HCT116 (cell line): ENCODE results near the gene LRCH4. TPM values are rescaled to one million over a fixed set of nuclear protein-coding genes. Genes with fewer than 3 reads are reported as not detected.
A peak's percentile ranks its signal among the peaks of the same experiment; 100 is the strongest.

Source experiments
- ATAC-seq: fragments of 200-7000 bp; cut with Tn5 transposase; 2 replicates; pipeline ENCODE4 v1.9.1; 2020; ENCODE audit warnings: mild to moderate bottlenecking, moderate library complexity
- BruUV-seq: library from RNA; stranded (reverse); fragments of 400-500 nt; replicated peaks from 2 replicates; lab custom pipeline; 2021; lab: Mats Ljungman, UMichigan
- CTCF ChIA-PET: fragments of 300-600 bp; sonication (Branson Sonifier 250); formaldehyde crosslinking; loops from one replicate; lab custom pipeline; 2021; ENCODE audit warnings: antibody characterized with exemption; lab: Charles Lee
- POLR2A ChIA-PET: fragments of 300-600, 350-600 bp; sonication (Branson Sonifier 250); formaldehyde crosslinking; loops from one replicate; lab custom pipeline; 2021; ENCODE audit warnings: antibody characterized with exemption; lab: Charles Lee
- RAD21 ChIA-PET, 2 experiments: fragments of 300-600 bp; sonication (Branson Sonifier 250); formaldehyde crosslinking; loops; one replicate each; lab custom pipeline; 2023; ENCODE audit warnings: low total read pairs in 2 of 2; ENCODE audit not compliant: uncharacterized antibody in 2 of 2, unreplicated experiment in 2 of 2, low non-redundant PET in 1 of 2; lab: Charles Lee
- DNase-seq: peaks from one replicate; pipeline ENCODE4 v3.0.0-alpha.2; 2010; ENCODE audit warnings: low read depth, low spot score
- H2AFZ ChIP-seq: fragments of 200-600 bp; shearing (Covaris generic), sonication (generic); 2 replicates; pipeline ENCODE4 v1.6.1; 2017; ENCODE audit warnings: low read depth, mixed run types, mixed read lengths, antibody characterized with exemption, low read length; ENCODE audit not compliant: poor library complexity, severe bottlenecking
- H3K27ac ChIP-seq: 2 replicates; pipeline ENCODE4 v1.5.1; 2012; ENCODE audit warnings: low read depth, low read length
- H3K27me3 ChIP-seq: fragments of 200-600 bp; sonication (generic); 2 replicates; pipeline ENCODE4 v1.6.1; 2016; ENCODE audit warnings: mixed run types, low read length, mixed read lengths; ENCODE audit not compliant: insufficient read depth
- H3K36me3 ChIP-seq, 2 experiments: fragments of 200-500 bp in 1 of 2; fragments of 200-600 bp in 1 of 2; sonication (Bioruptor generic) in 1 of 2; sonication (generic) in 1 of 2; 2 replicates each; pipeline versions ENCODE4 v1.5.1 to v1.6.1; 2014 to 2016; ENCODE audit warnings: low read length in 2 of 2, inconsistent platforms in 1 of 2, mixed read lengths in 1 of 2, mixed run types in 1 of 2; ENCODE audit not compliant: insufficient read depth in 2 of 2, control insufficient read depth in 1 of 2
- H3K4me1 ChIP-seq, 2 experiments: fragments of 200-600 bp in 1 of 2; sonication (generic) in 1 of 2; 2 replicates each; pipeline versions ENCODE4 v1.5.1 to v1.6.1; 2012 to 2017; ENCODE audit warnings: low read length in 2 of 2, inconsistent platforms in 1 of 2, mild to moderate bottlenecking in 1 of 2, mixed read lengths in 1 of 2, mixed run types in 1 of 2, moderate library complexity in 1 of 2; ENCODE audit not compliant: insufficient read depth in 2 of 2, control insufficient read depth in 1 of 2
- H3K4me2 ChIP-seq: fragments of 200-600 bp; sonication (generic); 2 replicates; pipeline ENCODE4 v1.6.1; 2017; ENCODE audit warnings: mixed run types, low read length, mixed read lengths
- H3K4me3 ChIP-seq, 2 experiments: fragments of 200-600 bp in 1 of 2; sonication (generic) in 1 of 2; replicated peaks in 1 of 2; 2 replicates each; pipeline ENCODE4 v1.5.1; 2011 to 2016; ENCODE audit warnings: low read length in 2 of 2, control low read depth in 1 of 2, low read depth in 1 of 2, mild to moderate bottlenecking in 1 of 2, mixed read lengths in 1 of 2, mixed run types in 1 of 2
- H3K79me2 ChIP-seq: fragments of 200-600 bp; sonication (generic); 2 replicates; pipeline ENCODE4 v1.6.1; 2017; ENCODE audit warnings: mild to moderate bottlenecking, mixed run types, low read length, moderate library complexity, mixed read lengths; ENCODE audit not compliant: insufficient read depth
- H3K9ac ChIP-seq: fragments of 200-600 bp; sonication (generic); 2 replicates; pipeline ENCODE4 v1.6.1; 2016; ENCODE audit warnings: low read length, mixed read lengths
- H3K9me2 ChIP-seq: fragments of 200-600 bp; sonication (generic), shearing (Covaris generic); 2 replicates; pipeline ENCODE4 v1.6.1; 2017; ENCODE audit warnings: mixed run types, mild to moderate bottlenecking, moderate library complexity; ENCODE audit not compliant: insufficient read depth
- H3K9me3 ChIP-seq, 2 experiments: fragments of 200-500 bp in 1 of 2; fragments of 200-600 bp in 1 of 2; sonication (Bioruptor generic) in 1 of 2; sonication (generic) in 1 of 2; 2 replicates each; pipeline ENCODE4 v1.6.1; 2014 to 2017; ENCODE audit warnings: low read length in 2 of 2, mixed read lengths in 2 of 2, inconsistent platforms in 1 of 2, low read depth in 1 of 2, mild to moderate bottlenecking in 1 of 2, mixed run types in 1 of 2, moderate library complexity in 1 of 2; ENCODE audit not compliant: control insufficient read depth in 1 of 2, insufficient read depth in 1 of 2
- H4K20me1 ChIP-seq: fragments of 200-600 bp; sonication (generic), shearing (Covaris generic); 2 replicates; pipeline ENCODE4 v1.6.1; 2017; ENCODE audit warnings: mixed run types, mild to moderate bottlenecking, moderate library complexity; ENCODE audit not compliant: insufficient read depth
- CBX3 ChIP-seq: IDR thresholded peaks from 2 replicates; pipeline ENCODE4 v1.6.1; 2012; ENCODE audit warnings: low read depth
- CEBPB ChIP-seq: IDR thresholded peaks from 2 replicates; pipeline ENCODE4 v1.6.1; 2012; ENCODE audit warnings: low read depth
- CTCF ChIP-seq, 3 experiments: fragments of 200-600 bp in 1 of 3; sonication (generic) in 1 of 3; IDR thresholded peaks in 2 of 3; conservative IDR thresholded peaks in 1 of 3; 2 replicates each; pipeline ENCODE4 v1.5.1; 2012 to 2017; ENCODE audit warnings: low read depth in 2 of 3, low read length in 2 of 3, antibody characterized with exemption in 1 of 3, borderline replicate concordance in 1 of 3, control low read depth in 1 of 3, mild to moderate bottlenecking in 1 of 3, mixed read lengths in 1 of 3, mixed run types in 1 of 3, moderate library complexity in 1 of 3; ENCODE audit not compliant: insufficient read depth in 1 of 3
- EGR1 ChIP-seq: IDR thresholded peaks from 2 replicates; pipeline ENCODE4 v1.6.1; 2012; ENCODE audit warnings: low read depth
- EZH2 ChIP-seq: fragments of 200-600 bp; sonication (generic); IDR thresholded peaks from 2 replicates; pipeline ENCODE4 v1.6.1; 2017; ENCODE audit warnings: antibody characterized with exemption, mixed run types
- EZH2phosphoT487 ChIP-seq: fragments of 200-600 bp; IDR thresholded peaks from 2 replicates; pipeline ENCODE4 v1.6.1; 2018; ENCODE audit warnings: antibody characterized with exemption, borderline replicate concordance
- JUND ChIP-seq: IDR thresholded peaks from 2 replicates; pipeline ENCODE4 v1.6.1; 2012
- MAX ChIP-seq: IDR thresholded peaks from 2 replicates; pipeline ENCODE4 v1.6.1; 2012
- POLR2AphosphoS5 ChIP-seq: IDR thresholded peaks from 2 replicates; pipeline ENCODE4 v1.6.1; 2011; ENCODE audit warnings: mild to moderate bottlenecking, low read depth, low read length, moderate library complexity
- RAD21 ChIP-seq: IDR thresholded peaks from 2 replicates; pipeline ENCODE4 v1.6.1; 2012; ENCODE audit warnings: low read depth, mild to moderate bottlenecking
- SIN3A ChIP-seq: IDR thresholded peaks from 2 replicates; pipeline ENCODE4 v1.6.1; 2012; ENCODE audit warnings: low read depth
- SP1 ChIP-seq: IDR thresholded peaks from 2 replicates; pipeline ENCODE4 v1.6.1; 2012; ENCODE audit warnings: low read depth
- SRF ChIP-seq: IDR thresholded peaks from 2 replicates; pipeline ENCODE4 v1.6.1; 2012; ENCODE audit warnings: low read depth
- TCF7L2 ChIP-seq: IDR thresholded peaks from 2 replicates; pipeline ENCODE4 v1.7.0; 2011; ENCODE audit warnings: borderline replicate concordance, inconsistent platforms; ENCODE audit not compliant: insufficient read depth, insufficient read length; ENCODE audit errors: extremely low read depth
- ZBTB33 ChIP-seq: IDR thresholded peaks from 2 replicates; pipeline ENCODE4 v1.6.1; 2011; ENCODE audit warnings: mild to moderate bottlenecking, low read length, moderate library complexity; ENCODE audit not compliant: insufficient replicate concordance; ENCODE audit errors: extremely low read depth
- intact Hi-C: fragments of 100-400 bp; cut with micrococcal nuclease; formaldehyde crosslinking; loops from 2 replicates; pipeline ENCODE4 v1.10.0; 2022
- total RNA-seq: library from RNA; stranded (reverse); gene quantifications from one replicate; pipeline ENCODE4 v1.2.1, GENCODE V29; 2021; ENCODE audit not compliant: unreplicated experiment

Gene LRCH4
- total RNA-seq, 1 experiment from 2014 or later = 47.9 TPM

- ChIA-PET CTCF (no interaction called here), RAD21 (no interaction called here), POLR2A (no interaction called here)
- Histone ChIP-seq H4K20me1 (no peaks in the 10 kb centered on the region), H3K4me3 (no peak overlapping the region), H3K79me2 (no peaks in the 10 kb centered on the region), H3K27ac (no peak overlapping the region), H3K9ac (no peak overlapping the region), H3K27me3 (no peaks in the 10 kb centered on the region), H3K4me1 (peaks cover 0 to 37% of the 10 kb centered on the region in 2 experiments; a peak in 3 of 4 replicates), H3K36me3 (no peaks in the 10 kb centered on the region), H3K9me3 (no peaks in the 10 kb centered on the region)
- intact Hi-C loops = no loop called here
- no peak for ATAC-seq
- 0 out of 6 replicates have a peak, but pooled peaks of 2 of the 3 experiments have one; percentile 9 to 10 for TF ChIP-seq CTCF (IDR thresholded peaks at IDR 0.05 in 2 of 3, conservative IDR thresholded peaks at IDR 0.05 in 1 of 3; ENCODE audit: borderline replicate concordance in 1 of 3, insufficient read depth in 1 of 3, low read depth in 2 of 3, low read length in 2 of 3)
- no peak for TF ChIP-seq CEBPB
- TF ChIP-seq, all 23 proteins: peak for 1
- no TSS peak for BruUV-seq
- Histone ChIP-seq H2AFZ (no peak overlapping the region), H3K4me2 (no peak overlapping the region), H3K9me2 (no peaks in the 10 kb centered on the region)
- no peak for DNase-seq
These were observed 14.2 kb upstream of the LRCH4 start for GRCh38 chr7:100599911-100600729.

- ChIA-PET RAD21 (interaction anchor here in 1 of 2 experiments (0.7 kb wide), 1 partner anchor 43 kb away, joined by 3 read pairs; no protein-coding TSS in a partner anchor), CTCF (interaction anchor here (1.1 kb wide), 1 partner anchor 10 kb away, joined by 4 read pairs; no protein-coding TSS in a partner anchor), POLR2A (interaction anchor here (1.5 kb wide), 1 partner anchor 12 kb away, joined by 6 read pairs; the partner anchor contains the start of genes FBXO24 and LRCH4)
- ATAC-seq (no peak), DNase-seq (no peak)
- H3K27ac ChIP-seq = no peak overlapping the region
- H3K4me2 ChIP-seq = no peak overlapping the region
- H3K9me2 ChIP-seq = no peaks in the 10 kb centered on the region
- H3K9ac ChIP-seq = no peak overlapping the region
- no peak overlapping the region for H2AFZ ChIP-seq
- H3K4me3 ChIP-seq = no peak overlapping the region
- H3K79me2 ChIP-seq = no peaks in the 10 kb centered on the region
- H3K9me3 ChIP-seq = no peaks in the 10 kb centered on the region
- BruUV-seq = no TSS peak
- H4K20me1 ChIP-seq = no peaks in the 10 kb centered on the region
- no peaks in the 10 kb centered on the region for H3K27me3 ChIP-seq
- intact Hi-C loops = no loop called here
- no peaks in the 10 kb centered on the region for H3K36me3 ChIP-seq
- H3K4me1 ChIP-seq = peaks cover 0 to 21% of the 10 kb centered on the region in 2 experiments; a peak in 3 of 4 replicates
- no peak for TF ChIP-seq EZH2
- no peak for TF ChIP-seq TCF7L2
- TF ChIP-seq EGR1 = no peak
- TF ChIP-seq SRF = no peak
- no peak for TF ChIP-seq POLR2AphosphoS5
- TF ChIP-seq MAX = no peak
- no peak for TF ChIP-seq ZBTB33
- no peak for TF ChIP-seq CBX3
- no peak for TF ChIP-seq EZH2phosphoT487
- no peak for TF ChIP-seq SP1
- no peak for TF ChIP-seq RAD21
- TF ChIP-seq JUND = no peak
- TF ChIP-seq SIN3A = no peak
These were observed 12.5 kb upstream of the LRCH4 start for GRCh38 chr7:100598425-100598824.
